Measurements from ENCODE around the gene GRIK2. TPM values are rescaled to one million over a fixed set of nuclear protein-coding genes. Genes with fewer than 3 reads are reported as not detected.

GRIK2 gene
- total RNA-seq, 4 donors from 2014 or later = 2.0 to 4.0 (median 2.0) TPM; not detected in 1

- Histone ChIP-seq H3K36me3 (no peaks in the 10 kb centered on the region), H3K27me3 (no peaks in the 10 kb centered on the region), H3K4me1 (peaks cover 0 to 7% (median 0%) of the 10 kb centered on the region in 4 donors), H3K27ac (no peak overlapping the region), H3K9me3 (no peaks in the 10 kb centered on the region), H3K4me3 (no peak overlapping the region)
- intact Hi-C loops (cut with DNase I; ENCODE audit: low total_unique reads) = no loop called here
- 14 to 29% methylated on average over 4 of the region's 4 CpGs for WGBS, 2 donors (ENCODE audit: low coverage in 1 of 2)
- no peak for DNase-seq
- TF ChIP-seq POLR2AphosphoS5 (IDR thresholded peaks at IDR 0.05) (no peak), EP300 (IDR thresholded peaks at IDR 0.05; ENCODE audit: low read depth) (no peak), POLR2A (IDR thresholded peaks at IDR 0.05) (no peak), CTCF (IDR thresholded peaks at IDR 0.05) (no peak)
- in situ Hi-C loops (cut with MboI; ENCODE audit: low pct_ligation_motif_present in 1 of 4, low pct_unique_long_range_greater_than_20kb in 1 of 4, low sequenced_read_pairs in 3 of 4) = no loop called here
These were observed 213.7 kb downstream of the GRIK2 start for GRCh38 chr6:101607111-101607690.

- Histone ChIP-seq H3K36me3 (no peaks in the 10 kb centered on the region), H3K4me1 (peaks cover 0 to 7% (median 0%) of the 10 kb centered on the region in 4 donors), H3K9me3 (no peaks in the 10 kb centered on the region), H3K4me3 (no peak overlapping the region), H3K27ac (no peak overlapping the region), H3K27me3 (no peaks in the 10 kb centered on the region)
- intact Hi-C loops (cut with DNase I; ENCODE audit: low total_unique reads) = no loop called here
- in situ Hi-C loops (cut with MboI; ENCODE audit: low pct_ligation_motif_present in 1 of 4, low pct_unique_long_range_greater_than_20kb in 1 of 4, low sequenced_read_pairs in 3 of 4) = no loop called here
- TF ChIP-seq POLR2A (IDR thresholded peaks at IDR 0.05) (no peak), POLR2AphosphoS5 (IDR thresholded peaks at IDR 0.05) (no peak), CTCF (IDR thresholded peaks at IDR 0.05) (no peak), EP300 (IDR thresholded peaks at IDR 0.05; ENCODE audit: low read depth) (no peak)
- DNase-seq = no peak
These were observed 215.2 kb downstream of the GRIK2 start for GRCh38 chr6:101608703-101609102.

GRCh38 chr6:101613556-101613955, 220.0 kb downstream of the GRIK2 start:
- TF ChIP-seq POLR2A (IDR thresholded peaks at IDR 0.05) = no peak
- no peak for TF ChIP-seq CTCF (IDR thresholded peaks at IDR 0.05)
- no peak for TF ChIP-seq POLR2AphosphoS5 (IDR thresholded peaks at IDR 0.05)
- TF ChIP-seq EP300 (IDR thresholded peaks at IDR 0.05; ENCODE audit: low read depth) = no peak
- Histone ChIP-seq H3K36me3 (no peaks in the 10 kb centered on the region), H3K4me1 (no peaks in the 10 kb centered on the region), H3K4me3 (no peak overlapping the region), H3K9me3 (no peaks in the 10 kb centered on the region), H3K27ac (no peak overlapping the region), H3K27me3 (no peaks in the 10 kb centered on the region)
- intact Hi-C loops (cut with DNase I; ENCODE audit: low total_unique reads) (no loop called here), in situ Hi-C loops (cut with MboI; ENCODE audit: low pct_ligation_motif_present in 1 of 4, low pct_unique_long_range_greater_than_20kb in 1 of 4, low sequenced_read_pairs in 3 of 4) (no loop called here)
- 42 to 60% methylated on average over 2 of the region's 2 CpGs for WGBS, 2 donors (ENCODE audit: low coverage in 1 of 2)
- no peak for DNase-seq

GRCh38 chr6:101614774-101615173, 221.3 kb downstream of the GRIK2 start:
- H3K9me3 ChIP-seq = no peaks in the 10 kb centered on the region
- H3K36me3 ChIP-seq = no peaks in the 10 kb centered on the region
- TF ChIP-seq POLR2A (IDR thresholded peaks at IDR 0.05) = no peak
- no peak for TF ChIP-seq CTCF (IDR thresholded peaks at IDR 0.05)
- no peak for TF ChIP-seq EP300 (IDR thresholded peaks at IDR 0.05; ENCODE audit: low read depth)
- no peak for TF ChIP-seq POLR2AphosphoS5 (IDR thresholded peaks at IDR 0.05)
- DNase-seq = no peak
- no peaks in the 10 kb centered on the region for H3K4me1 ChIP-seq
- intact Hi-C loops (cut with DNase I; ENCODE audit: low total_unique reads) (no loop called here), in situ Hi-C loops (cut with MboI; ENCODE audit: low pct_ligation_motif_present in 1 of 4, low pct_unique_long_range_greater_than_20kb in 1 of 4, low sequenced_read_pairs in 3 of 4) (no loop called here)
- no peaks in the 10 kb centered on the region for H3K27me3 ChIP-seq
- no peak overlapping the region for H3K4me3 ChIP-seq
- H3K27ac ChIP-seq = no peak overlapping the region
- WGBS, 2 donors (ENCODE audit: low coverage in 1 of 2) = 37 to 44% methylated on average over 1 of the region's 1 CpG
